ENCODE results near the gene NOL3. TPM values are rescaled to one million over a fixed set of nuclear protein-coding genes. Genes with fewer than 3 reads are reported as not detected.

The NOL3 gene
- total and polyA plus RNA-seq, 4 donors, result 3.0 to 18.0 (median 10.7) TPM

DNA sequence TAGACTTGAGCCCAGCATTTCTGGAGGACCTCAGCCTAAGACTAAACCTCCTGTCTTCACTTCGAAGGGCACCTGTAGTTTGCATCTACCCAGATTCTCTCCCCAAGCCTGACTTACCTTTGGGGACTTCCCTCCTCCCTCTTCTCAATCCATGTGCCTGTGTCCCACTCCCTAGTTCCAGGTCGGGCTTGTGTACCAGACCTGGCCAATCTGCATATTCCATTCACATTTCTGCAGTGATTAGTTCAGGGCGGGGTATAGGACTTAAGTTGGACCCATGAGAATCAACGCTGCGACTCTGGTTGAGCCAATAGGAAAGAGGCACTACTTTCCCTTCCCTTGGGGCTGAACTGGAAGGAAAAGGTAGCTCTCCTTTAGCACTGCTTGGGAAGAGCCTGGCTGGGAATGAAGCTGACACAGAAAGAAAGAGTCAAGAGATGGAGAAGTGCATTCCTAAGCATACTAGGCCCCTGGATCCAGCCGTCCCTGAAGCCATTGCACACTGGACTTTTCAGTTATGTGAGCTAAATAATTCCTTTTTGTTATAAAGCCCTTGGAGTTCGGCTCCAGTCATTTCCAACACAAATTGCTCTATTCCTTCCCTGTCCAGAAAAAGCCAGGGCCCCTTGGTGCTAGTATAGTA lies 13.1 kb upstream of the NOL3 start:
- no peak for DNase-seq (ENCODE audit: low spot score)
- H3K4me1 ChIP-seq (ENCODE audit: control insufficient read depth in 4 of 4, insufficient read depth in 4 of 4, low read length in 3 of 4), result peaks cover 2 to 38% (median 23%) of the 10 kb centered on the region in 4 donors
- no peak overlapping the region for H3K4me3 ChIP-seq (ENCODE audit: low read depth in 1 of 3, low read length in 3 of 3)
- no peak overlapping the region for H3K9ac ChIP-seq (ENCODE audit: low read depth in 1 of 2, low read length in 2 of 2)
- no peak for TF ChIP-seq FOXA1 (IDR thresholded peaks at IDR 0.05)
- TF ChIP-seq REST (IDR thresholded peaks at IDR 0.05), result no peak
- no peak for TF ChIP-seq GABPA (IDR thresholded peaks at IDR 0.05 in 1 of 2, conservative IDR thresholded peaks at IDR 0.05 in 1 of 2)
- no peak for TF ChIP-seq RAD21 (IDR thresholded peaks at IDR 0.05)
- TF ChIP-seq NR2F2 (IDR thresholded peaks at IDR 0.05), result no peak
- no peak for TF ChIP-seq EGR1 (IDR thresholded peaks at IDR 0.05; ENCODE audit: low read depth in 2 of 2)
- TF ChIP-seq HNF4G (IDR thresholded peaks at IDR 0.05), result no peak
- no peak for TF ChIP-seq YY1 (IDR thresholded peaks at IDR 0.05)
- TF ChIP-seq, protein P1, sequence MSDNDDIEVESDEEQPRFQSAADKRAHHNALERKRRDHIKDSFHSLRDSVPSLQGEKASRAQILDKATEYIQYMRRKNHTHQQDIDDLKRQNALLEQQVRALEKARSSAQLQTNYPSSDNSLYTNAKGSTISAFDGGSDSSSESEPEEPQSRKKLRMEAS (IDR thresholded peaks at IDR 0.05), result no peak
- no peak for TF ChIP-seq FOXA2 (IDR thresholded peaks at IDR 0.05)
- TF ChIP-seq HNF4A (conservative IDR thresholded peaks at IDR 0.05), result no peak
- TF ChIP-seq JUND (IDR thresholded peaks at IDR 0.05), result no peak
- TF ChIP-seq, protein P2, sequence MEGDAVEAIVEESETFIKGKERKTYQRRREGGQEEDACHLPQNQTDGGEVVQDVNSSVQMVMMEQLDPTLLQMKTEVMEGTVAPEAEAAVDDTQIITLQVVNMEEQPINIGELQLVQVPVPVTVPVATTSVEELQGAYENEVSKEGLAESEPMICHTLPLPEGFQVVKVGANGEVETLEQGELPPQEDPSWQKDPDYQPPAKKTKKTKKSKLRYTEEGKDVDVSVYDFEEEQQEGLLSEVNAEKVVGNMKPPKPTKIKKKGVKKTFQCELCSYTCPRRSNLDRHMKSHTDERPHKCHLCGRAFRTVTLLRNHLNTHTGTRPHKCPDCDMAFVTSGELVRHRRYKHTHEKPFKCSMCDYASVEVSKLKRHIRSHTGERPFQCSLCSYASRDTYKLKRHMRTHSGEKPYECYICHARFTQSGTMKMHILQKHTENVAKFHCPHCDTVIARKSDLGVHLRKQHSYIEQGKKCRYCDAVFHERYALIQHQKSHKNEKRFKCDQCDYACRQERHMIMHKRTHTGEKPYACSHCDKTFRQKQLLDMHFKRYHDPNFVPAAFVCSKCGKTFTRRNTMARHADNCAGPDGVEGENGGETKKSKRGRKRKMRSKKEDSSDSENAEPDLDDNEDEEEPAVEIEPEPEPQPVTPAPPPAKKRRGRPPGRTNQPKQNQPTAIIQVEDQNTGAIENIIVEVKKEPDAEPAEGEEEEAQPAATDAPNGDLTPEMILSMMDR (IDR thresholded peaks at IDR 0.05; ENCODE audit: low read depth, low read length, missing input control), result no peak
- no peak for TF ChIP-seq ZBTB33 (IDR thresholded peaks at IDR 0.05)
- TF ChIP-seq SP1 (IDR thresholded peaks at IDR 0.05), result no peak
- no peak overlapping the region for H3K27ac ChIP-seq (ENCODE audit: low read depth in 1 of 2, low read length in 2 of 2)
- no peaks in the 10 kb centered on the region for H3K9me3 ChIP-seq (ENCODE audit: control insufficient read depth in 4 of 4, low read length in 3 of 4)
- WGBS, result 78% methylated on average over 7 of the region's 7 CpGs
- H3K27me3 ChIP-seq (ENCODE audit: control insufficient read depth in 4 of 4, insufficient read depth in 4 of 4, low read length in 3 of 4), result no peaks in the 10 kb centered on the region
- H3K36me3 ChIP-seq (ENCODE audit: control insufficient read depth in 4 of 4, insufficient read depth in 3 of 4, low read depth in 1 of 4, low read length in 3 of 4), result no peaks in the 10 kb centered on the region

All from liver (tissue), 9 donors.